ENCODE data around the gene MAGOH.

The MAGOH gene

DNA sequence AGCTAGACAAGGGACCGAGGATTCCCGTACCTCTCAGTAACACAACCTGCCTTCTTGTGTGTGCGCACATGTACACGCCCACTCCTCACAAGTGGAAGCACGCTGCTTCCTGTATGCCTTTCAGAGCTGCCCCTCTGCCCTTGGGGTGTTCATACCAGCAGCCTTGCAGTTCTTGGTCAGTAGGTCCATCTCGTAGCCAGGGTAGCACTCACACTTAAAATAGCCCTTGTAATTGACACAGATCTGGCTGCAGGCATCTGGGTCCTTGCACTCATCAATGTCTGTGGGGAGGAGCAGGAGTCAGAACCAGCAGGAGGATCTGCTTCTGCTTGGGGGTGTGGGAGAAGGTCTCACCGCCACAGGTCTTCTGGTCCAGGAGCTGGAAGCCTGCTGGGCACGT is 32.6 kb upstream of the MAGOH start:
- DNase-seq (ENCODE audit: low read depth) = no peak

DNA sequence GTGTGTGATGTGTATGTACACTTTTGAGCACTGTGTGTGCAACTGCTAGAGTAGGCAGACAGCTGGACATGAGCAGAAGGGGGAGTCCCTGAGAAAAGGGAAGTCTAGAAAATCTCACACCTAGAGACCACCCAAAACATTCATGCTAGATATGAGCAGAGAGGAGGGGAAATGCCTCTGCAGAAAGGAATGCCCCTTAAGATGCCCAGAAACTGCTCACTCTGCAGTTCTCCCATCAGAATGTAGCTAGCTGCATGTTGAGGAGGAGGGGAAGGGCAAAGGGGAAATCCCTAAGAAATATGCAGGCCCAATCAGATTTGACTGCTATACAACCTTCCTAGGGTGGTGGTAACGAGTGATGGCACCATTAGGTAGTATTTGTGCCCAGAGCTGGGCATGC is 31.8 kb upstream of the MAGOH start:
- DNase-seq (ENCODE audit: low read depth) = no peak

DNA sequence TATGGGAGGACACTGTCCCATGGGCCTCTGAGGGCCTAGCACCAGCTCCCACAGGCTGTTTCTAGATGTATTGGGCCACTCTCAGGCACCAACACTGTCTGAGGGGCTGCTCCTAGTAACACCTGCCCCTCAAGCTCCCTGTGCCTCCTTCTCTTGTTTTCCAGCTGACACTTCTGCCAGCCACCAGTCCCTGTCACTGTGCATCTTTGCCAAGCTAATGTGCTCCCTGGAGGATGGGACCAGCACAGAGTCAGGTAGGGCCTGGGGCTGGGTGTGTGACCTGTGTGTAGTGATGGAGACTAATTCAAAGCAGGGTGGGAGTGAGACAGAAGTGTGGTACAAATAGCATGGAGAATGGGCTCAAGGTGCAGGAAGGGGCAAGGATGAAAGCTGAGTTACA is 29.4 kb upstream of the MAGOH start:
- no peak for DNase-seq (ENCODE audit: low read depth)

DNA sequence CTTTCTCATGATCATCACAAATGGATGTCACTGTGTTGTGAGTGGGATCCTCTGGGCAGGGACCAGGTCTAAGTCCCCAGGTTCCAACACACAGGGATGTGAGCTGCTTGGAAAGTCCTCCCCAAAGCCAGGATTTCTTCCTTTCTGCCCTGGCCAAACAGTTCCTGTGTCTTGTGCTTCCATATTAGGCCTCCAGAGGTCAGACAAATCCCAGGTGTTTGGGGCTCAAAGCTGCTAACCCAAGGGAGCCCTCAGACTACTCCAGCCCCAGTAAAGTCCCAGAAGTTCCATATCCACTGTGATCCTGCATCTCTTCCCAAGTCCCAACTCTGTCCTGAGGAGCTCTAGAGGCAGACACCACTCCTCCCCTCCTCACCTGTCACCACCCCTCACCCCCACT is 27.7 kb upstream of the MAGOH start:
- no peak for DNase-seq (ENCODE audit: low read depth)

DNA sequence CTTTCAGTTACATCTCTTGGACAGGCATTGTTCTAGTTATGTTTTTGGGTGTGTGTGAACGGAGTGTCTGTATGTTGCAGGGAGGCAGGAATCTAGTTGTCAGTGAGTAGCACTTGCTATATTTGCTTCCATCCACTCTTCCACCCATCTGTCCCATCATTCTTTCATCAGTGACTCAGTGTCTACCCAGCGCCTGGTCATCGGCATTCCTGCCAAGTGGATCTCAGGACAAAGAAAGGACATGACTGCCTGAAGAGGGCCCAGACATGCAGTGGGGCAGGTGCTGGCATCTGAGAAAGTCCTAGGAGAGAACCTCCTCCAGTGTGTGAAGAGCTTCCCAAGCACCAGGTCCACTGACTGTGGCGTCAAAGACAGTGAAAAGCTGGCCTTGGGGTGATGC is 27.3 kb upstream of the MAGOH start:
- no peak for DNase-seq (ENCODE audit: low read depth)

DNA sequence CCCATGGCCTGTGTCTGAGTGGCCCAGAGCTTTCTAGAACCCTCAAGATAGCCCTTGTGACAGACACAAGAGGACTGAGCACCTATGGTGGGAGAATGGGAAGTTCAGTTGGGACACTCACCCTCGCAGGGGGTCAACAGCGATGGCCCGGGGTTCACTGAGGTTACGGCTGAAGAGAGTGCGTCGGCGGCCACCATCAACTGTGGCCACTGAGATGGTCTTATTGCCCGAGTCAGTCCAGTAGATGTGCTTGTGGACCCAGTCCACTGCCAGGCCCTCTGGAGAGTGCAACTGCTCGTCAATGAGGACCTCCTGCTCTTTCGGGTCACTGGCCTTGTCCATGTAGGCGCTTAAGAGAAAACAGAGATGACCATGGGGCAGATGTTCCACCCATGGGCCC is 25.7 kb upstream of the MAGOH start:
- no peak for DNase-seq (ENCODE audit: low read depth)

DNA sequence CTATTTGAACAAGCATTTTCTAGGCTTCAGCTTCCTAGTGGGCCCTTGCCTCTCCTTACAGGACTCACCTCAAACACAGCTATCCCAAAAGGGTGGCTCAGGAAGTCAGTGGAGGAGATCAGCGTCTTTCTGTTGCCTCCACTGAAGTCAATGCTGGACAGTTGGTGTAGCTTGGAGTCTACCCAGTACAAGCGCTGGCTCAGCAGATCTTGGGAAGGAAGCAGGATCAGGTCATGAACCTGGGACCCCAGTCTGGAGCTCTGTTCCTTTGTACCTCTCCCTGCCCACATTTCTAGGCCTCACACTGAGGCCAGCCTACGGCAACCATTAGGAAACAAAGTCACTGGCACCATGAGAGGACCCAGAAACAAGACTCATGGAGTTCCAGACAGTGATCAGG is 23.7 kb upstream of the MAGOH start:
- no peak for DNase-seq (ENCODE audit: low read depth)

DNA sequence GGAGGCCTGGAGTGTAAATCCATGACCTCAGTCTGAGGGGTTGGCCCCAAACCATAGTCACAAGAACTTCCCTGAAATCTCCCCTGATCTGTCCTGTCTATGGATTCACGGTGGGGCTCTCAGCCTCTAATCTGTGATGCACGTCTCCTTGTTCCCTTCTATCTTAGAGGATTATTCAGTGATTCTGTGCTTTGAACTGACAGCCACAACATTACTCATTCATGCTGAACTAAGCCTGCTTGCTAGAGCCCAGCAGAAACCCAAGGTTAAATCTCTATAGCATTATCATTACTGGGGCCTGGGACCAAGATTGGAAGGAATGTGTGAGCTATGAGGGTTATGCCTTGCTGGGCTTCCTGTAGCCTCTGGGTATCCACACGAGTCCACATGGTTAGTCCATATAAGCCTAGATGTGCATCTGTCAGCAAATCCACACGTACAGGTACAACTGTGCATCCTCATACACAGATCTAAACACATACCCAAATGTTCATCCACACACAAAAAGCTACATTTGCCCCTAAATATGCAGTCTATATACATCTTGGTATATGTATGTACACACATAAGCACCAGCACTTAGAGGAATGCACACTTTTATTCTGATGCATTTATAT is 22.4 kb upstream of the MAGOH start:
- no peak for DNase-seq (ENCODE audit: low read depth)

DNA sequence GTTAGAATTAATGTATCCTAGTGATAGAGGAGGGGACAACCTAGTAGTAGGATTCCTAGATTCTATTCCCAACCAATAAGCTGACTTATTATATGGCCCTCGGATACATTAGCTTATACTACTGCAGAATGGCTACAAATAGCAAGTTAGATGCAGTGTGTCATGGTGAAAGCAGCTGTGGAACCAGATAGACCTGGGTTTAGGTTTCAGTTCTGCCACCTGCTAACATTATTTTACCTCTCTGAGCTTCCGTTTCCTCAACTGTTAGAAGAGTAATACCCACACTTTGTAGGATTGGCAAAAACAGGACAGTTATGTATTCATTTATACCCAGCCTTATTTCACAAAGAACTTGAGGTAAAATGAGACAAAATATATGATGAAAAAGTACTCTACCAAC is 21.6 kb upstream of the MAGOH start:
- DNase-seq (ENCODE audit: low read depth) = no peak

DNA sequence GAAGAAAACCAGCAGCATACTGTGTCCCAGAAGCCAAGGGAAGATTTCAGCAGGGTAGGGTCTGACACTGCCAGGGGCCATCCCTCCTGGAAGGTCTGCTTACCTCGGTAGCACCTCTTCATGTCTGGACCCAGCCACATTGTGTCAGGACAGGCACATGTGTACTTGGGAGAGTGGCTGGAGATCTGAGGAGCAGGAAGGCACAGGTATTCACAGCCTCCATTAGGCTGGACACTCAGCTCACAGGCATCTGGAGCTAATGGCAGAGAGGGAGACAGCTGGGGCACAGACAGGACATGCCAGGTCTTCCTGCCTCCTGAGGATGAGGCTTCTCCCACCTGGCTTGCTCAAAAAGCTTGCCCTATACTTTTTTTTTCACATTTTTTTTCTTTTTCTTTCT is 19.9 kb upstream of the MAGOH start:
- no peak for DNase-seq (ENCODE audit: low read depth)

DNA sequence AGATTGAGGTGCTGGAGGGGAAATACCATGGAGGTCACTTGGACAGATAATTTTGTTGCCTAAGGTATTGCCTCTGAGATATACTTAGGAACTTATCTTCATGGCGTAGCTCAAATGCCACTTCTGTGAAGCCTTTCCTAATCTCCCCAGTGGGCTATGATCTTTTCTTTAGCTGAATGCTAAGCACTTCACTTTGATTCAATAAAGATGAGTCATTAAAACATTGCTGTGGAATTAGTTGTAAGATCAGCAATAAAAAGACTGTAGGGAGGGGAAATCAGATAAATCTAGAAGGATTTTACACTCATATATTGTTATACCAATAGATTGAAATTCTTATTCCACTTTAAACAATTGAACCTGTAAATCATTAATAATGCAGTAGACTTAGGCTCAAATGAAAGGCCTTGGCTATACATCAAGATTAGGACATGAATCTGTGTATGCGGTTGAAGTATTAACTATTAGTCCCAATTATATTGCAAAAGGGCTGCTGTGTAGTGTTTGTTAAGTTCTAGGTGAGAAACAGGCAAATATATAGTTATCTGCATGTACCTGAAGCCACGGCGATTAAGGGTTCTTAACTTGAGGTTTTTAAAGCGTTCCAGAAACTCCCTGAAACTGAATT is 19.2 kb upstream of the MAGOH start:
- no peak for DNase-seq (ENCODE audit: low read depth)

DNA sequence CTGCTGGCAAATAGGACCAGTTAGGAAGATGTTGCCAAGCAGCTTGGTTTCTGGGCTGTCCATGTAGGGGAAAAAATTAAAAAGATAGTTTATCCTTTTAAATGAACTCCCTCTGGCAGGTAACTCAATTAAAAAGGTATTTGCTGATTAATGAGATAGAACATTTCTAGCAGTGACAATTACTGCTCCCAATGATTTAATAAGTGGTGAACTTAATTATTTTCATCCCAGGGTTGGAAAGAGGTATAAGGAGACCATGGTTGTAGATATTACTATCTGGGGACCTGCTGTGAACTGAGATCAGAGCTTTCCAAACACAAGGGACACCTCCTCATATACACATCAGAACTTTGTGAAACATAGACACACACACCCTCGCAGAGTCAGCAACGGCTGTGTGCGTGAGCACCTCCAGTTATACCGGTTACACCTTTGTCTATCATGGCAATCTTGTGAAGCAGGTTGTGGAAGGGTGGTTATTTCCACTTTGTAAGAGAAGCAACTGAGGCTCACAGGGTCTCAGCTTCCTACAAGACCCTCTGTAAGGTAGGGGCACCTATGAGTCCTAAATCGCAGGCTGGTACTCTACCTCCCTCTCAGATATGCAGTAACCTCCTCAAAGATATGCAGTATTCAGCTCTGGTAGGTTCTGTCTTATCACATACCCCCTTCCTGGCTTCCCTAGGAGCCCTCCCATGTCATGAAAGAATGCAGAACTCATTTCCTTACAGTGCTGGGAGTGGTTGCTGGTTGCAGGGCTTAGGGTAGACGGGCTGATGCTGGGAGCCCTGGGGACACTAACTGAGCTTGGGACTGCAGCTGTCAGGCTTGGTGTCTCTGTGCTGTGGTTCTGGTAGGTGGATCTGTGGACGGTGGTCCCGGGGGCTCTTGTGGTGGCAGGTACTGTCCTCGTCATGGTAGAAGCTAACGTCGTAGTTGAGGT is 18.5 kb upstream of the MAGOH start:
- no peak for DNase-seq (ENCODE audit: low read depth)

DNA sequence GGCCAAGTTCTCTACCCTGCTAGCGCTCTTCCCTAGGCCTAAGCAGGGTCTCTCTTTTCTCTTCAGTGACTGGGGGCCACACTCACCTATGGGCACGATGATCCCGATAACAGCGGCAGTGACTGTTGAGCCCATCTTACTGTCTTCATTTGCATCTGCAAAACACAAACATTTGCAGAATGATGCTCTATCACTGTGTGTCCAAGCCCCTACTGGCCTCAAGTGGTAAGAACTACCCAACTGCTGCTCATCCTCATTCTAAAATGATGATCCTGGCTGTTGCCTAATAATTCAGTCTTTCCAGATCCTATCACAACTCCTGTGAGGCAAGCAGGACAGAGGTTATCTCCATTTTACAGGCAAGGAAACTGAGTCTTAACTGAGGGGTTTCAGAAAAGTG is 16.7 kb upstream of the MAGOH start:
- DNase-seq (ENCODE audit: low read depth) = no peak

DNA sequence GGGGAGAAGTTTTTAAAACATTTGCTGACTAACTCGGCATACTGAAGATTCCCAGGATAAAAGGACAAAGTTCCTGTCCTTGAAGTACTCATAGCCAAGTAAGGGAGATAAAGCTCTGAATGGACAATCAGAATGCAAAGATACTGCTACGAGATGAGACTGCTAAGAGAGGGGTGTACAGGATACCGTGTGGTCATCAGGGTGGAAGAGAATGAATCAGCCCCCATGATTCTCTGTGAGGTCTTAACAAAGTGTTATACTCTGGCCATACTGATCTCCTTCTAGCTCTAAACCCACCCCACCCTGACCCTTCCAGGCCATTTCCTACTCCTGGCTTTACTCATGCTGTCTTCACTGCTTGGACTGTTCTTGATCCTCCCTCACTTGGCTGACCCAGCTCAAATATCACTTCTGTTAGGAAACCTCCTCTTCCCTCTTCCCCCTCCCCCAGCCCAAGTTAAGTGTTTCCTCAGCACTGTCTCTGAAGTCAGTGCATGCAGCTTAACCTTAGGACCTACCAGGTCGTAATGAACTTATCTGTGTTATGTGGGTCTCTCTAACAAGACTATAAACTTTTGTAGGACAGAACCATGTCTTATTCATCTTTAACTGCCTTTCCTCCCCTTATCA is 15.8 kb upstream of the MAGOH start:
- DNase-seq (ENCODE audit: low read depth) = no peak

DNA sequence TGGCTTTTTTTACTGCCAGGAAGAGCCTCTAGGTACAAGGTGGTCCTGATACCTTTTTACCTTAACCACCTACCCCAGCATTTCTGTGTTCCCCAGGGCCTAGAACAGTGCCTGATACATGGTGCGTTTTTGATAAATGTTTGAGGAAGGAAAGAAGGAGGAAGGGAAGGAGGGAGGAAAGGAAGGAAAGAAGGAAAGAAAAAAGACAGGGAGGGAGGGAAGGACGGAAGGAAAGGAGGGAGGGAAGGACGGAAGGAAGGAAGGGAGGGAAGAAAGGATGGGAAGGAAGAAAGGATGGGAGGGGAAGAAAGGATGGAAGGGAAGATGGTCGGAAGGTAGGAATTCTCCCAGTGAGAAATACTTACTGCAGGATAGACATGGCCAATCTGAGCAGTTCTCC is 12.0 kb upstream of the MAGOH start:
- no peak for DNase-seq (ENCODE audit: low read depth)

DNA sequence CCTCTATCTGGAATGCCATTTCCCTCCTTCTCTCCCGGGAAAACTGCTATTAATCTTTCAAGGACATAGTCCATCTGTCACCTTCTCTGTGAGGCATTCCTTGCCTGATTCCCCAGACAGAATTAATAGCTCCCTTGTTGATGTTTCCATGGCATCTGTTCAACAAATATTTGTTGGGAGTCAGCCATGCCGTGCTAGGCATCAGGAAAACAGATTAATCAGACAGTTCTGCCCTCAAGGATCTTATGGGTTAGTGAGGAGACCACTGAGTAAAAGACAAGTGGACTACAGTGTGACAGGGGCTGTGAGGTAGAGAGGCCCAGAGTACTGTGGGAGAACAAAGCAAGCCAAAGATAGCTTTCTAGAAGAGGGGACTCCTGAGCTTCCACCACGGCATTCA is 11.4 kb upstream of the MAGOH start:
- DNase-seq (ENCODE audit: low read depth) = no peak

DNA sequence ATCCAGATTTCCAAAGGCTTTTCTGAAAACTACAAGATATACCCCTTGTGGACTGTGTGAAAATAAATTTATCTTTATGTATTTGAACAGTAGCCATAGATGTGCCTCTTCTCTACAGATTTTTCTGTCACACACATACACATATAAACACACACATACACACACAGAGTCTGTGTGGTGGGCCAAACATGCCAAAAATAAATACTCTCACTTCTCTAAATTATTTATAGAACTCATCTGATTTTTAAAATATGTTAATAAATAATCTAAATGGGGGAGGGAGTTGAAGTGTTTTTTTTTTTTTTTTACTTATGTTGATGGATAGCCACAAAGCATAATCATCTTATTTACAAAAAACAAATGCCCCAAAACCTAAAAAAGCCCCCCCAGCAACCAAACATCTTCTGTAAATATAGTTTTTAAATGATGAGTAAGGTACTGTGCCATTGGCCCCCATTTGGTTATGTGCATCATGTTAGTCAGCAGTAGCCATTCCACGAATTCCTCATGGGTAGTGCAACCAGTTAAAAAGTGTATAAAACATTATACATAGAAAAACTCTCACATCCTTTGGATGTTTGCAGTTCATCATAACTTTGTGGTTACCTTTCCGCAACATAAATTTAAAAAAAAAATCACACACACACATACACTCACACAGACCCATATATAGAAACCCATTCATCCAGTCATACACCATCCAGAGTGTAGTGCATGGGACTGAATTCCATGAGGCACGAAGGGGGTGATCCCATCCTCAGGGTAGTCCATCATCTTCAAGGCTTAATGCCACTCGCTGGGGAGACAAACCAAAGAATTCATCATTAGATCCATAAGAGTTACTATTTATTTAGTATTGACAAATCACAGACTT is 8.2 kb upstream of the MAGOH start:
- no peak for DNase-seq (ENCODE audit: low read depth)

DNA sequence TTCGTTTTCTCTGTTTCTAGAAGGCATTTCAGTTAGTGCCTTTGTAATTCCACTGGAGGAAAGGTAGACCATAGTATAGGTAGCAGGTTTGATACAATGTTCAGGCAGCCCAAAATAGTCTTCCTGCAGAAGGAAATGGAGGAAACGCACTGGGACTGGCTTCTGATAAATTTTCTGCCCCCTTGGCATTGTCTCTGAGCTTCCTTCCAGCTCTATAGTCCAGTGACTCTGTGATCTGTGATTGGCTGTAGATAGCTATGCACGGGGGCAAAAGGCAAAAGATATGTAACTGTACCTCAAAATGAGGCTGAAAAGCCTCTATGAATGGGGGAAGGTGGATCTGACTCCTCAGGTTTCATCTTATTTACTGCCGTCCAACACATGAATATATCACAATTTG is 5.8 kb upstream of the MAGOH start:
- DNase-seq (ENCODE audit: low read depth) = no peak

DNA sequence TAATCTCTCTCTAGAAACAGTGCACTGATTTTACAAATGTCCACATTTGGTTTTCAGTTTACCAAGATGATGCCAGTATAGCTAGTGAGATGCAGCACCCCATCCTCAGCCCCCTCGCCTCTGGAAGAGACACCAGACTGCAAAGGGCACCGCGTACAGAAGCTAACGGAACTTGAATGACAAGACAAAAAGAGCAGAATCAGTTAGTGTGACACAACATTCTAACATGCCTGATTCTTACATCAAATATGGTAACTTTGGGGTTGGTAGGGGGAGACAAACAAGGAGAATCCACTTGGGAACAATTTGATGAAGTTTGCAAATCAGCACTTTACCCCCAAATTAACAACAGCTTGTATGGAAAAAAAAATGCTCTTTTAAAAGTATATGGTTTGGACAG is 4.1 kb upstream of the MAGOH start:
- DNase-seq (ENCODE audit: low read depth) = no peak

DNA sequence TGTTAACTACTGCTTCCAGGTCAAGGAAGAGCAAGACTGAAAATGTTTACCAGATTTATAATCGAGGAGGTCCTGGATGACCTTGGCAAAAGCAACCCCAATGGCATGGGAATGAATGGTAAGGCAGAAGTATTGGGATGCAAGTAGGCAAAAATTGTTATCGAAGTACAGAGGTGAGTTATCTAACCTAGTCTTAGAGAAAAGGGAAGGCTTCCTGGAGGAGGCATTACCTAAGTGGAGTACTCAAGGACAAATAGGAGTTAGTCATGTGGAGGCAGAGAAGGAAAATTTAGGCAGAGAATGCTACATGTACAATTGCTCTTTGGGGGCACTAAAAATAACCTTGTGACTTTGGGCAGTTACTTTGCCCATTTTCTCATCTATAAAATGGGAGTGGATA is 3.5 kb upstream of the MAGOH start:
- DNase-seq (ENCODE audit: low read depth) = no peak

DNA sequence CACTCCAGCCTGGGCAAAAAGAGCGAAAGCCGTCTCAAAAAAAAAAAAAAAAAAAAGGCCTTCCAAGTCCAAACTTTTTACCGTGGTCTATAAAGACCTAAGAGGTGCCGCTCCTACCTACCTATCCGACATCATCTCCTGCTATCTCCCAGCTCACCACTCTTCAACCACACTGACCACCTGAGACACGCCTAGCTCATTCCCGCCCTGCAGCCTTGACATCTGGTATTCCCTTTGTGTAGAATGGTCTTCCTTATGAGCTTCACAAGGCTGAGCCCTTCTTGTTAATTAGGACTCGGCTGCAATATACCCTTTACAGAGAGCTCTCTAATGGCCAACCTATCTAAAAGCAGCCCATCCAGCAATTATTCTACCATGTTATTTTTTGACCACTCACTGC is 680 bp downstream of the MAGOH start:
- DNase-seq (ENCODE audit: low read depth) = no peak

DNA sequence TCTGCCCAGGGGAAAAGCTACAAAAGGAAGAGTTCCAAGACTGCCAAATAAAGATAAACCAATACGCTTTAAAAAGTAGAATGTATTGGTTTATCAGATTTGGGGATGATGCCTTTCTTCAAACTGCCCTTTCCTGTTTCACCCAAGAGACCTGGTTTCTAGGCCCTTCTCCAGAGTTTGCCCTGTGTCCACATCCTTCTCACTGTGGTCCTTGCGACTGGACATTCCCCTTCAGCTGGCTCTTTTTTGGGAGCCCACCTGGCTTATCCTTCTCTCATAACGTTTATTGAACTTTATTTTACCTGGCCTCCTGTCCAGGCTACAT is 17.4 kb downstream of the MAGOH start:
- no peak for DNase-seq (ENCODE audit: low read depth)
